ENCODE data around the gene MRPL2. TPM values are rescaled to one million over a fixed set of nuclear protein-coding genes. Genes with fewer than 3 reads are reported as not detected.

MRPL2 gene
- total and polyA plus RNA-seq, 2 of the 4 experiments (the other 2 are of a cell fraction) = 18.1 to 45.9 TPM

DNA sequence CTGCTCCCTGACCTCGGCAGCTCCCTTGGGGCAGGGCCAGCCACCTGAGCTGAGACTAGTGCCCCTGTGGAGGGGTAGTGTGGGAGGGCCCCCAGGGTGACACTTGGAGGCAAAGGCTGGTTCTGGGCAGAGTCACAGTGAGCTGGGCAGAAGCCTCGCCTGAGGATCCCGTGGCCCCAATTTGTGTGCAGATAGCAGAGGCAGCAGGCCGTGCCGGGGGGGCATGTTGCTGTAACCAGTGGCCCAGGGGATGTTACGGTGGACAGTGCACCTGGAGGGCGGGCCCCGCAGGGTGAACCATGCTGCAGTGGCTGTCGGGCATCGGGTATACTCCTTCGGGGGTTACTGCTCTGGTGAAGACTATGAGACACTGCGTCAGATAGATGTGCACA, 42.3 kb downstream of the MRPL2 start:
- no peak overlapping the region for H3K4me3 ChIP-seq (ENCODE audit: insufficient read depth, low read depth, low read length)
- in situ Hi-C loops (cut with MboI; ENCODE audit: low sequenced_read_pairs) (no loop called here), intact Hi-C loops (cut with micrococcal nuclease) (no loop called here), dilution Hi-C loops (cut with HindIII; ENCODE audit: low sequenced_read_pairs, unreplicated experiment) (no loop called here)
- no peak overlapping the region for H3K27ac ChIP-seq (ENCODE audit: insufficient read depth, low read length)
- H3K4ac ChIP-seq (ENCODE audit: low read depth, low read length) = no peak overlapping the region
- H3K4me2 ChIP-seq (ENCODE audit: low read depth, low read length) = no peak overlapping the region
- peaks cover 31% of the 10 kb centered on the region for H3K36me3 ChIP-seq (ENCODE audit: control insufficient read depth, insufficient read depth, low read length)
- no peak overlapping the region for H3K56ac ChIP-seq (ENCODE audit: extremely low read depth, insufficient read depth, low read length)
- no peak overlapping the region for H3K14ac ChIP-seq (replicated peaks; ENCODE audit: low read depth, low read length)
- WGBS, 2 experiments (ENCODE audit: extremely low coverage in 2 of 2, insufficient read length in 1 of 2) = 96% methylated on average over 4 of the region's 12 CpGs; no CpG with 5 or more reads in 1 of the 2 experiments
- no peak overlapping the region for H2BK5ac ChIP-seq (ENCODE audit: low read depth, low read length, poor library complexity, severe bottlenecking)
- H3K23ac ChIP-seq (ENCODE audit: low read depth, low read length) = no peak overlapping the region
- CTCF ChIA-PET = no interaction called here
- BruUV-seq (replicated peaks) = no TSS peak
- H2BK20ac ChIP-seq (ENCODE audit: low read depth, low read length) = no peak overlapping the region
- no peaks in the 10 kb centered on the region for H3K27me3 ChIP-seq (ENCODE audit: control insufficient read depth, insufficient read depth, low read length)
- no peaks in the 10 kb centered on the region; the same call in 1 of the 2 replicates for H4K20me1 ChIP-seq (ENCODE audit: insufficient read depth, low read length)
- H4K91ac ChIP-seq (ENCODE audit: insufficient read depth, low read depth, low read length) = no peak overlapping the region
- no peak overlapping the region for H4K5ac ChIP-seq (ENCODE audit: low read depth, low read length)
- no peak overlapping the region for H4K8ac ChIP-seq (ENCODE audit: low read depth in 2 of 2, low read length in 2 of 2)
- H3K9me3 ChIP-seq (ENCODE audit: control insufficient read depth, insufficient read depth, low read length) = no peaks in the 10 kb centered on the region
- TF ChIP-seq RAD21 (IDR thresholded peaks at IDR 0.05; ENCODE audit: low read length) = no peak
- TF ChIP-seq MAZ (IDR thresholded peaks at IDR 0.05; ENCODE audit: borderline replicate concordance, low read depth, low read length) = no peak
- TF ChIP-seq CHD1 (IDR thresholded peaks at IDR 0.05; ENCODE audit: low read depth, low read length) = no peak
- TF ChIP-seq RCOR1 (IDR thresholded peaks at IDR 0.05; ENCODE audit: insufficient replicate concordance, low read length) = no peak
- TF ChIP-seq MXI1 (IDR thresholded peaks at IDR 0.05; ENCODE audit: borderline replicate concordance, low read depth, low read length) = no peak
- no peak for TF ChIP-seq MAFK (IDR thresholded peaks at IDR 0.05; ENCODE audit: low read depth, low read length)
- no peak for TF ChIP-seq FOS (IDR thresholded peaks at IDR 0.05; ENCODE audit: low read depth, low read length)
- TF ChIP-seq, protein P1, sequence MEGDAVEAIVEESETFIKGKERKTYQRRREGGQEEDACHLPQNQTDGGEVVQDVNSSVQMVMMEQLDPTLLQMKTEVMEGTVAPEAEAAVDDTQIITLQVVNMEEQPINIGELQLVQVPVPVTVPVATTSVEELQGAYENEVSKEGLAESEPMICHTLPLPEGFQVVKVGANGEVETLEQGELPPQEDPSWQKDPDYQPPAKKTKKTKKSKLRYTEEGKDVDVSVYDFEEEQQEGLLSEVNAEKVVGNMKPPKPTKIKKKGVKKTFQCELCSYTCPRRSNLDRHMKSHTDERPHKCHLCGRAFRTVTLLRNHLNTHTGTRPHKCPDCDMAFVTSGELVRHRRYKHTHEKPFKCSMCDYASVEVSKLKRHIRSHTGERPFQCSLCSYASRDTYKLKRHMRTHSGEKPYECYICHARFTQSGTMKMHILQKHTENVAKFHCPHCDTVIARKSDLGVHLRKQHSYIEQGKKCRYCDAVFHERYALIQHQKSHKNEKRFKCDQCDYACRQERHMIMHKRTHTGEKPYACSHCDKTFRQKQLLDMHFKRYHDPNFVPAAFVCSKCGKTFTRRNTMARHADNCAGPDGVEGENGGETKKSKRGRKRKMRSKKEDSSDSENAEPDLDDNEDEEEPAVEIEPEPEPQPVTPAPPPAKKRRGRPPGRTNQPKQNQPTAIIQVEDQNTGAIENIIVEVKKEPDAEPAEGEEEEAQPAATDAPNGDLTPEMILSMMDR (conservative IDR thresholded peaks at IDR 0.05; ENCODE audit: low read depth, low read length) = no peak
- DNase-seq (no peak), ATAC-seq (ENCODE audit: low read depth) (no peak)
- H3K18ac ChIP-seq (ENCODE audit: low read depth, low read length) = no peak overlapping the region
- no peak overlapping the region for H2AK9ac ChIP-seq (replicated peaks; ENCODE audit: low read depth, low read length, poor library complexity)
- no peak overlapping the region for H2AFZ ChIP-seq (replicated peaks; ENCODE audit: low read length, poor library complexity)
- no peak overlapping the region for H2BK120ac ChIP-seq (ENCODE audit: low read depth, low read length)
- H2BK15ac ChIP-seq (ENCODE audit: low read depth, low read length) = no peak overlapping the region
- POLR2A ChIA-PET (ENCODE audit: unreplicated experiment) = no interaction called here
- peaks cover 15% of the 10 kb centered on the region for H3K4me1 ChIP-seq (ENCODE audit: control insufficient read depth, insufficient read depth, low read length)
- peaks cover 15 to 78% of the 10 kb centered on the region in 2 experiments for H3K79me1 ChIP-seq (ENCODE audit: low read depth in 1 of 2, low read length in 2 of 2)
- peaks cover 3% of the 10 kb centered on the region for H3K9me1 ChIP-seq (ENCODE audit: insufficient read depth, low read length)
- H2AK5ac ChIP-seq (ENCODE audit: low read depth, low read length) = no peak overlapping the region
- H3K9ac ChIP-seq (ENCODE audit: low read depth, low read length) = no peak overlapping the region
